NCI-H526 (cell line): ENCODE data around the gene MPRIP.

ENCODE experiments used
- DNase-seq, 2 experiments: peaks; one replicate each; lab custom pipeline; 2025; lab: John Stamatoyannopoulos, UW

The MPRIP gene

GRCh38 chr17:17070931-17071330, 28.7 kb downstream of the MPRIP start:
- DNase-seq, result no peak

GRCh38 chr17:17071531-17072360, 29.5 kb downstream of the MPRIP start:
- DNase-seq, result no peak

- DNase-seq, result no peak
Observed at GRCh38 chr17:17072546-17072945, 30.3 kb downstream of the MPRIP start.

- DNase-seq, result no peak
Observed at GRCh38 chr17:17073030-17073564, 30.8 kb downstream of the MPRIP start.

GRCh38 chr17:17073581-17074403, 31.5 kb downstream of the MPRIP start:
- no peak for DNase-seq

- no peak for DNase-seq
Observed at GRCh38 chr17:17075125-17075781, 33.0 kb downstream of the MPRIP start.

- DNase-seq, result no peak
Observed at GRCh38 chr17:17076066-17076465, 33.8 kb downstream of the MPRIP start.

GRCh38 chr17:17077101-17077500, 34.8 kb downstream of the MPRIP start:
- no peak for DNase-seq

- no peak for DNase-seq
Observed at GRCh38 chr17:17077861-17078732, 35.8 kb downstream of the MPRIP start.

GRCh38 chr17:17078832-17079231, 36.6 kb downstream of the MPRIP start:
- DNase-seq, result no peak

- DNase-seq, result no peak
Observed at GRCh38 chr17:17079336-17079735, 37.1 kb downstream of the MPRIP start.

- no peak for DNase-seq
Observed at GRCh38 chr17:17079761-17080160, 37.5 kb downstream of the MPRIP start.

- no peak for DNase-seq
Observed at GRCh38 chr17:17080181-17080631, 37.9 kb downstream of the MPRIP start.

GRCh38 chr17:17080781-17081180, 38.5 kb downstream of the MPRIP start:
- DNase-seq, result no peak

GRCh38 chr17:17081304-17081940, 39.2 kb downstream of the MPRIP start:
- no peak for DNase-seq

- DNase-seq, result no peak
Observed at GRCh38 chr17:17082878-17083277, 40.6 kb downstream of the MPRIP start.

- no peak for DNase-seq
Observed at GRCh38 chr17:17084317-17084835, 42.1 kb downstream of the MPRIP start.

- DNase-seq, result no peak
Observed at GRCh38 chr17:17084941-17085340, 42.7 kb downstream of the MPRIP start.

- DNase-seq, result no peak
Observed at GRCh38 chr17:17086585-17086984, 44.3 kb downstream of the MPRIP start.

GRCh38 chr17:17087424-17088015, 45.3 kb downstream of the MPRIP start:
- no peak for DNase-seq
